HG03354 (cell line): ENCODE results near the gene MAST2.
"Not testable (repeated sequence)": the region's sequence is repeated elsewhere in the genome, so short reads cannot be mapped to it uniquely, and the experiment has no call there.

Experiments
- ATAC-seq: cut with Tn5 transposase; IDR thresholded peaks from one replicate; pipeline ENCODE4 v1.9.1; 2021; ENCODE audit warnings: mild to moderate bottlenecking; ENCODE audit not compliant: unreplicated experiment, poor library complexity, severe bottlenecking

The MAST2 gene

GRCh38 chr1:45927231-45927915 lies 124.0 kb downstream of the MAST2 start:
- not testable (repeated sequence) for ATAC-seq

GRCh38 chr1:45928486-45929205 lies 125.2 kb downstream of the MAST2 start:
- ATAC-seq: no peak

GRCh38 chr1:45929257-45929687 lies 125.9 kb downstream of the MAST2 start:
- ATAC-seq: no peak

GRCh38 chr1:45930258-45931150 lies 127.1 kb downstream of the MAST2 start:
- no peak for ATAC-seq

- ATAC-seq: not testable (repeated sequence)
These were observed 128.8 kb downstream of the MAST2 start for GRCh38 chr1:45932205-45932604.

- no peak for ATAC-seq
These were observed 131.5 kb downstream of the MAST2 start for GRCh38 chr1:45934947-45935346.

GRCh38 chr1:45938029-45938428 lies 134.6 kb downstream of the MAST2 start:
- no peak for ATAC-seq

GRCh38 chr1:45942411-45942810 lies 139.0 kb downstream of the MAST2 start:
- ATAC-seq: no peak

GRCh38 chr1:45943185-45943584 lies 139.8 kb downstream of the MAST2 start:
- ATAC-seq: no peak

- no peak for ATAC-seq
These were observed 142.0 kb downstream of the MAST2 start for GRCh38 chr1:45945426-45945825.

GRCh38 chr1:45949462-45949861 lies 146.1 kb downstream of the MAST2 start:
- ATAC-seq: not testable (repeated sequence)

GRCh38 chr1:45952072-45952471 lies 148.7 kb downstream of the MAST2 start:
- ATAC-seq: no peak

- ATAC-seq: no peak
These were observed 150.8 kb downstream of the MAST2 start for GRCh38 chr1:45953934-45954847.

- ATAC-seq: no peak
These were observed 154.3 kb downstream of the MAST2 start for GRCh38 chr1:45957684-45958083.

GRCh38 chr1:45958317-45958716 lies 154.9 kb downstream of the MAST2 start:
- ATAC-seq: no peak

GRCh38 chr1:45960930-45961715 lies 157.7 kb downstream of the MAST2 start:
- no peak for ATAC-seq

- ATAC-seq: not testable (repeated sequence)
These were observed 158.5 kb downstream of the MAST2 start for GRCh38 chr1:45961936-45962335.

GRCh38 chr1:45968941-45969666 lies 165.7 kb downstream of the MAST2 start:
- ATAC-seq: no peak
